IMR-90 (cell line): Measurements from ENCODE around the gene CYP21A2. TPM values are rescaled to one million over a fixed set of nuclear protein-coding genes. Genes with fewer than 3 reads are reported as not detected.

ENCODE experiments used
- ATAC-seq: fragments of 200-7000 bp; cut with Tn5 transposase; 2 replicates; pipeline ENCODE4 v1.9.1; 2020; ENCODE audit warnings: low read depth, mild to moderate bottlenecking, moderate library complexity
- BruUV-seq: library from RNA; stranded (reverse); fragments of 400-500 nt; replicated peaks from 2 replicates; lab custom pipeline; 2021; lab: Mats Ljungman, UMichigan
- CTCF ChIA-PET: fragments of 300-600 bp; formaldehyde crosslinking; extraction: SDS; loops from one replicate; lab custom pipeline; 2021; ENCODE audit warnings: antibody characterized with exemption; lab: Yijun Ruan, JAX
- POLR2A ChIA-PET: fragments of 300-600 bp; sonication (Branson Sonifier 250); formaldehyde crosslinking; loops from one replicate; lab custom pipeline; 2022; ENCODE audit warnings: antibody characterized with exemption; ENCODE audit not compliant: unreplicated experiment; lab: Charles Lee
- DNase-seq: peaks from one replicate; pipeline ENCODE4 v3.0.0; 2013
- H2AFZ ChIP-seq: replicated peaks from 2 replicates; pipeline ENCODE3; 2013; ENCODE audit warnings: low read length, mild to moderate bottlenecking; ENCODE audit not compliant: poor library complexity
- H2AK5ac ChIP-seq: 2 replicates; pipeline ENCODE4 v1.6.1; 2013; ENCODE audit warnings: low read depth, low read length, inconsistent platforms
- H2AK9ac ChIP-seq: replicated peaks from 2 replicates; pipeline ENCODE3; 2013; ENCODE audit warnings: mild to moderate bottlenecking, low read depth, low read length, moderate library complexity; ENCODE audit not compliant: poor library complexity
- H2BK120ac ChIP-seq: 2 replicates; pipeline ENCODE4 v1.6.1; 2013; ENCODE audit warnings: low read depth, low read length, inconsistent platforms
- H2BK15ac ChIP-seq: 3 replicates; pipeline ENCODE4 v1.6.1; 2013; ENCODE audit warnings: low read depth, low read length, inconsistent platforms
- H2BK20ac ChIP-seq: 2 replicates; pipeline ENCODE4 v1.6.1; 2013; ENCODE audit warnings: low read depth, mild to moderate bottlenecking, inconsistent platforms, low read length, moderate library complexity
- H2BK5ac ChIP-seq: 2 replicates; pipeline ENCODE4 v1.6.1; 2013; ENCODE audit warnings: mild to moderate bottlenecking, low read depth, low read length, inconsistent platforms; ENCODE audit not compliant: poor library complexity, severe bottlenecking
- H3K14ac ChIP-seq: replicated peaks from 2 replicates; pipeline ENCODE4 v1.6.1; 2013; ENCODE audit warnings: low read depth, low read length, inconsistent platforms
- H3K18ac ChIP-seq: 2 replicates; pipeline ENCODE4 v1.6.1; 2013; ENCODE audit warnings: low read depth, low read length, control low read depth
- H3K23ac ChIP-seq: 2 replicates; pipeline ENCODE4 v1.6.1; 2013; ENCODE audit warnings: low read depth, low read length, inconsistent platforms
- H3K27ac ChIP-seq: 2 replicates; pipeline ENCODE4 v1.5.1; 2013; ENCODE audit warnings: mild to moderate bottlenecking, control low read depth, low read length; ENCODE audit not compliant: insufficient read depth
- H3K27me3 ChIP-seq: 2 replicates; pipeline ENCODE4 v1.6.1; 2013; ENCODE audit warnings: low read length; ENCODE audit not compliant: control insufficient read depth, insufficient read depth
- H3K36me3 ChIP-seq: 2 replicates; pipeline ENCODE4 v1.6.1; 2013; ENCODE audit warnings: low read length, mixed read lengths; ENCODE audit not compliant: control insufficient read depth, insufficient read depth
- H3K4ac ChIP-seq: 2 replicates; pipeline ENCODE4 v1.6.1; 2013; ENCODE audit warnings: low read depth, low read length, inconsistent platforms
- H3K4me1 ChIP-seq: 2 replicates; pipeline ENCODE4 v1.6.1; 2013; ENCODE audit warnings: low read length, mixed read lengths; ENCODE audit not compliant: control insufficient read depth, insufficient read depth
- H3K4me2 ChIP-seq: 2 replicates; pipeline ENCODE4 v1.6.1; 2013; ENCODE audit warnings: low read depth, mild to moderate bottlenecking, control low read depth, low read length, moderate library complexity
- H3K4me3 ChIP-seq: 2 replicates; pipeline ENCODE4 v1.5.1; 2013; ENCODE audit warnings: low read depth, mild to moderate bottlenecking, control low read depth, low read length, moderate library complexity; ENCODE audit not compliant: insufficient read depth
- H3K56ac ChIP-seq: 2 replicates; pipeline ENCODE4 v1.6.1; 2013; ENCODE audit warnings: low read length, inconsistent platforms; ENCODE audit not compliant: insufficient read depth; ENCODE audit errors: extremely low read depth
- H3K79me1 ChIP-seq, 2 experiments: 2 replicates each; pipeline ENCODE4 v1.6.1; 2013; ENCODE audit warnings: low read length in 2 of 2, inconsistent platforms in 1 of 2, low read depth in 1 of 2
- H3K9ac ChIP-seq: 2 replicates; pipeline ENCODE4 v1.6.1; 2013; ENCODE audit warnings: low read depth, low read length, control low read depth
- H3K9me1 ChIP-seq: 2 replicates; pipeline ENCODE4 v1.6.1; 2013; ENCODE audit warnings: low read length, inconsistent platforms; ENCODE audit not compliant: insufficient read depth
- H3K9me3 ChIP-seq: 2 replicates; pipeline ENCODE4 v1.6.1; 2013; ENCODE audit warnings: low read length; ENCODE audit not compliant: control insufficient read depth, insufficient read depth
- H4K20me1 ChIP-seq: 2 replicates; pipeline ENCODE4 v1.6.1; 2013; ENCODE audit warnings: low read length, inconsistent platforms; ENCODE audit not compliant: insufficient read depth
- H4K5ac ChIP-seq: 2 replicates; pipeline ENCODE4 v1.6.1; 2013; ENCODE audit warnings: mild to moderate bottlenecking, low read depth, low read length, control low read depth
- H4K8ac ChIP-seq, 2 experiments: 2 replicates each; pipeline ENCODE4 v1.6.1; 2013; ENCODE audit warnings: low read depth in 2 of 2, low read length in 2 of 2, control low read depth in 1 of 2, inconsistent platforms in 1 of 2
- H4K91ac ChIP-seq: 2 replicates; pipeline ENCODE4 v1.6.1; 2013; ENCODE audit warnings: low read depth, low read length, inconsistent platforms; ENCODE audit not compliant: insufficient read depth
- BHLHE40 ChIP-seq: fragments of 150-350 bp; IDR thresholded peaks from 2 replicates; pipeline ENCODE4 v1.6.1; 2016; ENCODE audit warnings: mild to moderate bottlenecking, low read depth, low read length
- CEBPB ChIP-seq: IDR thresholded peaks from 2 replicates; pipeline ENCODE4 v1.6.1; 2012; ENCODE audit warnings: low read depth, low read length, improper control_type of control experiment
- CHD1 ChIP-seq: IDR thresholded peaks from 2 replicates; pipeline ENCODE4 v1.6.1; 2012; ENCODE audit warnings: low read depth, low read length, improper control_type of control experiment
- FOS ChIP-seq: fragments of 150-350 bp; IDR thresholded peaks from 2 replicates; pipeline ENCODE4 v1.6.1; 2016; ENCODE audit warnings: low read depth, low read length
- MAZ ChIP-seq: IDR thresholded peaks from 2 replicates; pipeline ENCODE4 v1.6.1; 2012; ENCODE audit warnings: low read depth, mild to moderate bottlenecking, low read length, improper control_type of control experiment, moderate library complexity, borderline replicate concordance
- MXI1 ChIP-seq: IDR thresholded peaks from 2 replicates; pipeline ENCODE4 v1.6.1; 2012; ENCODE audit warnings: low read depth, mild to moderate bottlenecking, low read length, moderate library complexity, borderline replicate concordance
- POLR2A ChIP-seq: IDR thresholded peaks from 2 replicates; pipeline ENCODE4 v1.6.1; 2012; ENCODE audit warnings: mild to moderate bottlenecking, low read depth, low read length
- RAD21 ChIP-seq: IDR thresholded peaks from 2 replicates; pipeline ENCODE4 v1.6.1; 2012; ENCODE audit warnings: low read length, improper control_type of control experiment
- RCOR1 ChIP-seq: IDR thresholded peaks from 2 replicates; pipeline ENCODE4 v1.6.1; 2012; ENCODE audit warnings: mild to moderate bottlenecking, low read length, improper control_type of control experiment; ENCODE audit not compliant: insufficient replicate concordance
- RFX5 ChIP-seq: IDR thresholded peaks from 2 replicates; pipeline ENCODE4 v1.8.0; 2012; ENCODE audit warnings: low read depth, mild to moderate bottlenecking, low read length, moderate library complexity
- SMC3 ChIP-seq: fragments of 150-350 bp; IDR thresholded peaks from 2 replicates; pipeline ENCODE4 v1.6.1; 2016; ENCODE audit warnings: low read depth, mild to moderate bottlenecking, antibody characterized with exemption, low read length, moderate library complexity
- WGBS, 2 experiments: methylation state at CpG; one replicate each; pipeline versions ENCODE4 v1.1.5 to v1.1.7; 2013; ENCODE audit warnings: missing lambda C conversion rate in 2 of 2; ENCODE audit not compliant: insufficient read length in 1 of 2; ENCODE audit errors: extremely low coverage in 2 of 2; 5-methylcytosine and 5-hydroxymethylcytosine counted together
- dilution Hi-C: fragments of 300-500 bp; cut with HindIII; formaldehyde crosslinking; loops from one replicate; pipeline ENCODE4 v1.14.3; 2018; ENCODE audit warnings: low sequenced_read_pairs; ENCODE audit not compliant: unreplicated experiment
- in situ Hi-C: fragments of 300-500 bp; cut with MboI; formaldehyde crosslinking; loops from 3 replicates; pipeline ENCODE4 v1.14.3; 2019; ENCODE audit warnings: low sequenced_read_pairs, inconsistent platforms, mixed read lengths
- intact Hi-C: fragments of 100-400 bp; cut with micrococcal nuclease; formaldehyde crosslinking; loops from 2 replicates; pipeline ENCODE4 v1.10.0; 2022
- polyA plus RNA-seq, 3 experiments: library from polyadenylated mRNA; depleted of rRNA; stranded (reverse); fragments of >200 nt; gene quantifications; 2 replicates each; pipeline ENCODE4 v1.2.3, GENCODE V29; 2012; ENCODE audit warnings: low replicate concordance in 1 of 3
- total RNA-seq: library from RNA; depleted of rRNA; stranded (reverse); fragments of >200 nt; gene quantifications from 2 replicates; pipeline ENCODE4 v1.2.3, GENCODE V29; 2012
- TF ChIP-seq, protein P1 (sequence below): fragments of 150-350 bp; IDR thresholded peaks from 2 replicates; pipeline ENCODE4 v1.6.1; 2017; ENCODE audit warnings: mild to moderate bottlenecking, antibody characterized with exemption, low read length, low read depth
- TF ChIP-seq, protein P2 (sequence below): fragments of 150-350 bp; IDR thresholded peaks from 2 replicates; pipeline ENCODE4 v1.6.1; 2016; ENCODE audit warnings: low read depth, mild to moderate bottlenecking, low read length, moderate library complexity, borderline replicate concordance
- TF ChIP-seq, protein P3 (sequence below): conservative IDR thresholded peaks from 2 replicates; pipeline ENCODE4 v1.5.1; 2012; ENCODE audit warnings: mild to moderate bottlenecking, low read depth, low read length, improper control_type of control experiment

Gene CYP21A2
- total and polyA plus RNA-seq, 2 of the 4 experiments (the other 2 are of a cell fraction) = 0.03 TPM; not detected in 1

DNA sequence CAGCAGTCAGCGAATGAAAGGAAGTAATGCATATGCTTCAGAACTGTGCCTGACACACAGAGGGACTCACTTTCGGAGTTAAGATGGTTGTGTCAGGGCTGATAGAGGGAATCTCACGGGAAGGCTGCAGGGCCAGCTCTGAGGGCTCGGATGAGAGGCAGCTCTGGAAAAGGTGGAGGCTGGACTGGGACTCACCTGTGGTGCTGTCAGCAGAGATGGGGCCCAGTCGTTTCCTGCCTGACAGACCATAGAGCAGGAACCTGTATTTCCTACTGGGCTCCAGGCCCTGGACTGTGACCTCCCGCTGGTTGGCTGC lies 9.3 kb downstream of the CYP21A2 start:
- Histone ChIP-seq H4K8ac (no peak overlapping the region), H4K5ac (no peak overlapping the region), H3K36me3 (no peaks in the 10 kb centered on the region), H3K23ac (no peak overlapping the region), H3K56ac (no peak overlapping the region), H2AFZ (no peak overlapping the region), H4K91ac (peak overlapping the region; percentile 2; the same call in 1 of the 2 replicates), H3K4me3 (no peak overlapping the region), H3K4ac (peak overlapping the region; percentile 32; the same call in 1 of the 2 replicates), H3K18ac (no peak overlapping the region), H3K9me3 (no peaks in the 10 kb centered on the region), H3K9me1 (peaks cover 7% of the 10 kb centered on the region; the same call in 1 of the 2 replicates), H2BK120ac (0 out of 2 replicates have a peak overlapping the region, but pooled peaks have one; percentile 3), H3K9ac (no peak overlapping the region), H3K27ac (no peak overlapping the region), H2AK5ac (peak overlapping the region; percentile 70), H3K27me3 (peaks cover 17% of the 10 kb centered on the region), H2AK9ac (no peak overlapping the region), H3K4me2 (no peak overlapping the region), H3K79me1 (no peaks in the 10 kb centered on the region), H3K4me1 (peaks cover 16% of the 10 kb centered on the region; the same call in 1 of the 2 replicates), H2BK5ac (no peak overlapping the region), H4K20me1 (no peaks in the 10 kb centered on the region), H2BK20ac (peak overlapping the region; percentile 69; the same call in 1 of the 2 replicates), H2BK15ac (no peak overlapping the region), H3K14ac (peak overlapping the region; percentile 39; the same call in 1 of the 2 replicates)
- ChIA-PET POLR2A (no interaction called here), CTCF (interaction anchor here (1.5 kb wide), 1 partner anchor 35 kb away, joined by 3 read pairs; no protein-coding TSS in a partner anchor)
- DNase-seq = no peak
- ATAC-seq = no peak
- in situ Hi-C loops = no loop called here
- no TSS peak for BruUV-seq
- TF ChIP-seq RAD21 (no peak), MAZ (no peak), CHD1 (no peak), FOS (no peak), RCOR1 (no peak), RFX5 (no peak), BHLHE40 (no peak), CEBPB (no peak), MXI1 (no peak), POLR2A (no peak), SMC3 (no peak)
- TF ChIP-seq, protein P1, sequence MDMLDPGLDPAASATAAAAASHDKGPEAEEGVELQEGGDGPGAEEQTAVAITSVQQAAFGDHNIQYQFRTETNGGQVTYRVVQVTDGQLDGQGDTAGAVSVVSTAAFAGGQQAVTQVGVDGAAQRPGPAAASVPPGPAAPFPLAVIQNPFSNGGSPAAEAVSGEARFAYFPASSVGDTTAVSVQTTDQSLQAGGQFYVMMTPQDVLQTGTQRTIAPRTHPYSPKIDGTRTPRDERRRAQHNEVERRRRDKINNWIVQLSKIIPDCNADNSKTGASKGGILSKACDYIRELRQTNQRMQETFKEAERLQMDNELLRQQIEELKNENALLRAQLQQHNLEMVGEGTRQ = no peak
- TF ChIP-seq, protein P2, sequence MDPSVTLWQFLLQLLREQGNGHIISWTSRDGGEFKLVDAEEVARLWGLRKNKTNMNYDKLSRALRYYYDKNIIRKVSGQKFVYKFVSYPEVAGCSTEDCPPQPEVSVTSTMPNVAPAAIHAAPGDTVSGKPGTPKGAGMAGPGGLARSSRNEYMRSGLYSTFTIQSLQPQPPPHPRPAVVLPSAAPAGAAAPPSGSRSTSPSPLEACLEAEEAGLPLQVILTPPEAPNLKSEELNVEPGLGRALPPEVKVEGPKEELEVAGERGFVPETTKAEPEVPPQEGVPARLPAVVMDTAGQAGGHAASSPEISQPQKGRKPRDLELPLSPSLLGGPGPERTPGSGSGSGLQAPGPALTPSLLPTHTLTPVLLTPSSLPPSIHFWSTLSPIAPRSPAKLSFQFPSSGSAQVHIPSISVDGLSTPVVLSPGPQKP = no peak
- TF ChIP-seq, protein P3, sequence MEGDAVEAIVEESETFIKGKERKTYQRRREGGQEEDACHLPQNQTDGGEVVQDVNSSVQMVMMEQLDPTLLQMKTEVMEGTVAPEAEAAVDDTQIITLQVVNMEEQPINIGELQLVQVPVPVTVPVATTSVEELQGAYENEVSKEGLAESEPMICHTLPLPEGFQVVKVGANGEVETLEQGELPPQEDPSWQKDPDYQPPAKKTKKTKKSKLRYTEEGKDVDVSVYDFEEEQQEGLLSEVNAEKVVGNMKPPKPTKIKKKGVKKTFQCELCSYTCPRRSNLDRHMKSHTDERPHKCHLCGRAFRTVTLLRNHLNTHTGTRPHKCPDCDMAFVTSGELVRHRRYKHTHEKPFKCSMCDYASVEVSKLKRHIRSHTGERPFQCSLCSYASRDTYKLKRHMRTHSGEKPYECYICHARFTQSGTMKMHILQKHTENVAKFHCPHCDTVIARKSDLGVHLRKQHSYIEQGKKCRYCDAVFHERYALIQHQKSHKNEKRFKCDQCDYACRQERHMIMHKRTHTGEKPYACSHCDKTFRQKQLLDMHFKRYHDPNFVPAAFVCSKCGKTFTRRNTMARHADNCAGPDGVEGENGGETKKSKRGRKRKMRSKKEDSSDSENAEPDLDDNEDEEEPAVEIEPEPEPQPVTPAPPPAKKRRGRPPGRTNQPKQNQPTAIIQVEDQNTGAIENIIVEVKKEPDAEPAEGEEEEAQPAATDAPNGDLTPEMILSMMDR = no peak
- dilution Hi-C loops = no loop called here
- no CpG with 5 or more reads among the region's 6 CpGs for WGBS, 2 experiments
- intact Hi-C loops = loop anchor here (10.0 kb wide), 1 partner anchor 107 kb away; the partner anchor contains the start of genes PPT2 and PRRT1
